Measurements from ENCODE around the gene TNFRSF1A.
A peak's percentile ranks its signal among the peaks of the same experiment; 100 is the strongest.

Gene TNFRSF1A

GRCh38 chr12:6382982-6383381 lies 41.1 kb upstream of the TNFRSF1A start:
- FAIRE-seq (no peak), DNase-seq (ENCODE audit: insufficient read length, low spot score) (no peak)
- TF ChIP-seq PAX5 (IDR thresholded peaks at IDR 0.05; ENCODE audit: insufficient read depth, low read length, severe bottlenecking) (no peak), POLR2AphosphoS5 (IDR thresholded peaks at IDR 0.05; ENCODE audit: low read depth, low read length) (no peak)

- TF ChIP-seq SPI1 (IDR thresholded peaks at IDR 0.05; ENCODE audit: low read depth, low read length): no peak
- TF ChIP-seq POLR2AphosphoS5 (IDR thresholded peaks at IDR 0.05; ENCODE audit: low read depth, low read length): no peak
- no peak for TF ChIP-seq POLR2A (IDR thresholded peaks at IDR 0.05; ENCODE audit: low read depth, low read length)
- TF ChIP-seq TAF1 (IDR thresholded peaks at IDR 0.05; ENCODE audit: low read depth, low read length): no peak
- TF ChIP-seq PAX5 (IDR thresholded peaks at IDR 0.05; ENCODE audit: insufficient read depth, low read length, severe bottlenecking): no peak
- TF ChIP-seq POU2F2 (IDR thresholded peaks at IDR 0.05; ENCODE audit: low read depth, low read length): no peak
- FAIRE-seq (no peak), DNase-seq (ENCODE audit: insufficient read length, low spot score) (no peak)
Observed at GRCh38 chr12:6382371-6382770, 40.5 kb upstream of the TNFRSF1A start.

- no peak for TF ChIP-seq POLR2AphosphoS5 (IDR thresholded peaks at IDR 0.05; ENCODE audit: low read depth, low read length)
- FAIRE-seq: no peak
- DNase-seq (ENCODE audit: insufficient read length, low spot score): no peak
Observed at GRCh38 chr12:6380141-6381121, 38.6 kb upstream of the TNFRSF1A start.

GRCh38 chr12:6378709-6379472 lies 37.0 kb upstream of the TNFRSF1A start:
- TF ChIP-seq PAX5 (IDR thresholded peaks at IDR 0.05; ENCODE audit: insufficient read depth, low read length, severe bottlenecking) (no peak), SPI1 (IDR thresholded peaks at IDR 0.05; ENCODE audit: low read depth, low read length) (peak; percentile 52)
- FAIRE-seq (peak; percentile 20), DNase-seq (ENCODE audit: insufficient read length, low spot score) (no peak)

- TF ChIP-seq POLR2A (IDR thresholded peaks at IDR 0.05; ENCODE audit: low read depth, low read length) (no peak), POLR2AphosphoS5 (IDR thresholded peaks at IDR 0.05; ENCODE audit: low read depth, low read length) (no peak), POU2F2 (IDR thresholded peaks at IDR 0.05; ENCODE audit: low read depth, low read length) (no peak), TAF1 (IDR thresholded peaks at IDR 0.05; ENCODE audit: low read depth, low read length) (no peak), SPI1 (IDR thresholded peaks at IDR 0.05; ENCODE audit: low read depth, low read length) (no peak), PAX5 (IDR thresholded peaks at IDR 0.05; ENCODE audit: insufficient read depth, low read length, severe bottlenecking) (no peak)
- FAIRE-seq: no peak
- no peak for DNase-seq (ENCODE audit: insufficient read length, low spot score)
Observed at GRCh38 chr12:6377667-6377994, 35.8 kb upstream of the TNFRSF1A start.

- DNase-seq (ENCODE audit: insufficient read length, low spot score): no peak
- TF ChIP-seq PAX5 (IDR thresholded peaks at IDR 0.05; ENCODE audit: insufficient read depth, low read length, severe bottlenecking) (no peak), POLR2A (IDR thresholded peaks at IDR 0.05; ENCODE audit: low read depth, low read length) (no peak), SPI1 (IDR thresholded peaks at IDR 0.05; ENCODE audit: low read depth, low read length) (no peak), POU2F2 (IDR thresholded peaks at IDR 0.05; ENCODE audit: low read depth, low read length) (no peak), TAF1 (IDR thresholded peaks at IDR 0.05; ENCODE audit: low read depth, low read length) (no peak), POLR2AphosphoS5 (IDR thresholded peaks at IDR 0.05; ENCODE audit: low read depth, low read length) (no peak)
- peak; percentile 77 for FAIRE-seq
Observed at GRCh38 chr12:6376870-6377666, 35.2 kb upstream of the TNFRSF1A start.

- no peak for TF ChIP-seq SPI1 (IDR thresholded peaks at IDR 0.05; ENCODE audit: low read depth, low read length)
- no peak for TF ChIP-seq TAF1 (IDR thresholded peaks at IDR 0.05; ENCODE audit: low read depth, low read length)
- no peak for TF ChIP-seq POLR2AphosphoS5 (IDR thresholded peaks at IDR 0.05; ENCODE audit: low read depth, low read length)
- FAIRE-seq (no peak), DNase-seq (ENCODE audit: insufficient read length, low spot score) (no peak)
Observed at GRCh38 chr12:6376079-6376869, 34.4 kb upstream of the TNFRSF1A start.

- FAIRE-seq: no peak
Observed at GRCh38 chr12:6375269-6376078, 33.6 kb upstream of the TNFRSF1A start, which contains the start of gene SCNN1A. Gene SCNN1A (minus strand): TSS chr12:6375563. CDS start chr12:6374783, 780 bp downstream.

More at GRCh38 chr12:6375269-6376078, 33.6 kb upstream of the TNFRSF1A start, which contains the start of gene SCNN1A:
- DNase-seq (ENCODE audit: insufficient read length, low spot score): no peak
- TF ChIP-seq SPI1 (IDR thresholded peaks at IDR 0.05; ENCODE audit: low read depth, low read length) (no peak), PAX5 (IDR thresholded peaks at IDR 0.05; ENCODE audit: insufficient read depth, low read length, severe bottlenecking) (no peak), POU2F2 (IDR thresholded peaks at IDR 0.05; ENCODE audit: low read depth, low read length) (no peak), POLR2AphosphoS5 (IDR thresholded peaks at IDR 0.05; ENCODE audit: low read depth, low read length) (no peak), TAF1 (IDR thresholded peaks at IDR 0.05; ENCODE audit: low read depth, low read length) (no peak), POLR2A (IDR thresholded peaks at IDR 0.05; ENCODE audit: low read depth, low read length) (no peak)

All from GM12891 (cell line).